Kidney epithelial cell (primary cell): ENCODE results near the gene ZNF682. TPM values are rescaled to one million over a fixed set of nuclear protein-coding genes. Genes with fewer than 3 reads are reported as not detected.
A peak's percentile ranks its signal among the peaks of the same experiment; 100 is the strongest.
"Not testable (repeated sequence)": the region's sequence is repeated elsewhere in the genome, so short reads cannot be mapped to it uniquely, and the experiment has no call there.

Experiments
- DNase-seq: peaks from one replicate; pipeline ENCODE4 v3.0.0-alpha.2; 2010; ENCODE audit warnings: low read depth
- H3K27me3 ChIP-seq: 2 replicates; pipeline ENCODE4 v1.6.0; 2011; ENCODE audit warnings: low read length; ENCODE audit not compliant: control insufficient read depth, insufficient read depth
- H3K36me3 ChIP-seq: 2 replicates; pipeline ENCODE4 v1.5.1; 2011; ENCODE audit warnings: low read length; ENCODE audit not compliant: control insufficient read depth, insufficient read depth
- H3K4me3 ChIP-seq: 2 replicates; pipeline ENCODE4 v1.5.1; 2011; ENCODE audit warnings: low read depth, mild to moderate bottlenecking, control low read depth, low read length
- CTCF ChIP-seq: IDR thresholded peaks from 2 replicates; pipeline ENCODE4 v1.5.1; 2011; ENCODE audit warnings: mild to moderate bottlenecking, moderate library complexity, low read length, control low read depth, inconsistent platforms; ENCODE audit not compliant: insufficient read depth, poor library complexity, severe bottlenecking
- total RNA-seq: library from RNA; depleted of rRNA; stranded (reverse); fragments of >200 nt; gene quantifications from 2 replicates; pipeline ENCODE4 v1.2.3, GENCODE V29; 2015

ZNF682 gene
- 1.8 and 3.3 TPM in 2 replicates for total RNA-seq

GRCh38 chr19:20039203-20039723, at the start of gene ZNF682:
ZNF682 (minus strand) TSS chr19:20039505; CDS start chr19:20039345, 160 bp downstream.
- H3K36me3 ChIP-seq: no peaks in the 10 kb centered on the region
- peak; percentile 79 for DNase-seq
- no peak for TF ChIP-seq CTCF
- peak within 1 kb of the TSS; percentile 83 for H3K4me3 ChIP-seq
- H3K27me3 ChIP-seq: no peaks in the 10 kb centered on the region

- DNase-seq, H3K4me3 ChIP-seq, H3K36me3 ChIP-seq, H3K27me3 ChIP-seq: not testable (repeated sequence)
Observed at GRCh38 chr19:20082876-20083275, 43.6 kb upstream of the ZNF682 start.

- DNase-seq, H3K4me3 ChIP-seq, H3K36me3 ChIP-seq, H3K27me3 ChIP-seq: not testable (repeated sequence)
Observed at GRCh38 chr19:20082232-20082833, 43.0 kb upstream of the ZNF682 start.

- Histone ChIP-seq H3K27me3 (no peaks in the 10 kb centered on the region), H3K36me3 (no peaks in the 10 kb centered on the region), H3K4me3 (no peak overlapping the region)
- TF ChIP-seq CTCF: no peak
- no peak for DNase-seq
Observed at GRCh38 chr19:20080656-20081055, 41.4 kb upstream of the ZNF682 start.

- DNase-seq: no peak
- TF ChIP-seq CTCF: no peak
- Histone ChIP-seq H3K4me3 (no peak overlapping the region), H3K27me3 (no peaks in the 10 kb centered on the region), H3K36me3 (no peaks in the 10 kb centered on the region)
Observed at GRCh38 chr19:20079476-20079875, 40.2 kb upstream of the ZNF682 start.

GRCh38 chr19:20078581-20079031, 39.3 kb upstream of the ZNF682 start:
- no peaks in the 10 kb centered on the region for H3K27me3 ChIP-seq
- no peak for DNase-seq
- no peak for TF ChIP-seq CTCF
- H3K36me3 ChIP-seq: no peaks in the 10 kb centered on the region
- H3K4me3 ChIP-seq: peak overlapping the region; percentile 71

- peak; percentile 16 for TF ChIP-seq CTCF
- H3K27me3 ChIP-seq: no peaks in the 10 kb centered on the region
- peak; percentile 91 for DNase-seq
- no peaks in the 10 kb centered on the region for H3K36me3 ChIP-seq
- H3K4me3 ChIP-seq: peak within 1 kb of the TSS; percentile 71
Observed at GRCh38 chr19:20077791-20078463, 38.6 kb upstream of the ZNF682 start, which contains the start of gene ZNF90. ZNF90 (plus strand) TSS chr19:20078000; CDS start chr19:20078133, 133 bp downstream.
